GM18508 (cell line): ENCODE data around the gene GAS1.
A peak's percentile ranks its signal among the peaks of the same experiment; 100 is the strongest.

Source experiments
- ATAC-seq: cut with Tn5 transposase; IDR thresholded peaks from one replicate; pipeline ENCODE4 v1.9.1; 2021; ENCODE audit warnings: moderate number of reproducible peaks; ENCODE audit not compliant: insufficient read depth, unreplicated experiment

The GAS1 gene

GRCh38 chr9:86947146-86948073 is at the start of gene GAS1:
Gene GAS1 (minus strand): TSS chr9:86947506. CDS start chr9:86946779, 727 bp downstream.
- ATAC-seq, result peak; percentile 41

GRCh38 chr9:86994231-86994630 is 46.9 kb upstream of the GAS1 start:
- no peak for ATAC-seq

GRCh38 chr9:86993830-86994229 is 46.5 kb upstream of the GAS1 start:
- ATAC-seq, result no peak

GRCh38 chr9:86991077-86991476 is 43.8 kb upstream of the GAS1 start:
- ATAC-seq, result no peak

GRCh38 chr9:86990290-86990689 is 43.0 kb upstream of the GAS1 start:
- ATAC-seq, result no peak

- no peak for ATAC-seq
These were observed 40.6 kb upstream of the GAS1 start for GRCh38 chr9:86987900-86988299.

GRCh38 chr9:86985132-86985647 is 37.9 kb upstream of the GAS1 start:
- ATAC-seq, result no peak

- ATAC-seq, result no peak
These were observed 36.4 kb upstream of the GAS1 start for GRCh38 chr9:86983620-86984259.

- ATAC-seq, result no peak
These were observed 35.9 kb upstream of the GAS1 start for GRCh38 chr9:86983249-86983619.

- no peak for ATAC-seq
These were observed 33.5 kb upstream of the GAS1 start for GRCh38 chr9:86980802-86981201.

- no peak for ATAC-seq
These were observed 32.4 kb upstream of the GAS1 start for GRCh38 chr9:86979657-86980056.

- ATAC-seq, result no peak
These were observed 31.7 kb upstream of the GAS1 start for GRCh38 chr9:86978922-86979474.

- no peak for ATAC-seq
These were observed 31.1 kb upstream of the GAS1 start for GRCh38 chr9:86978413-86978812.

GRCh38 chr9:86977205-86977835 is 30.0 kb upstream of the GAS1 start:
- no peak for ATAC-seq

GRCh38 chr9:86975606-86976005 is 28.3 kb upstream of the GAS1 start:
- no peak for ATAC-seq

GRCh38 chr9:86975036-86975435 is 27.7 kb upstream of the GAS1 start:
- ATAC-seq, result no peak

- no peak for ATAC-seq
These were observed 27.1 kb upstream of the GAS1 start for GRCh38 chr9:86974421-86974820.

GRCh38 chr9:86971742-86972141 is 24.4 kb upstream of the GAS1 start:
- no peak for ATAC-seq

- no peak for ATAC-seq
These were observed 21.1 kb upstream of the GAS1 start for GRCh38 chr9:86968258-86968920.

GRCh38 chr9:86966852-86967511 is 19.7 kb upstream of the GAS1 start:
- no peak for ATAC-seq
